ENCODE measurements around the gene JARID2.
A peak's percentile ranks its signal among the peaks of the same experiment; 100 is the strongest.

The JARID2 gene

DNA sequence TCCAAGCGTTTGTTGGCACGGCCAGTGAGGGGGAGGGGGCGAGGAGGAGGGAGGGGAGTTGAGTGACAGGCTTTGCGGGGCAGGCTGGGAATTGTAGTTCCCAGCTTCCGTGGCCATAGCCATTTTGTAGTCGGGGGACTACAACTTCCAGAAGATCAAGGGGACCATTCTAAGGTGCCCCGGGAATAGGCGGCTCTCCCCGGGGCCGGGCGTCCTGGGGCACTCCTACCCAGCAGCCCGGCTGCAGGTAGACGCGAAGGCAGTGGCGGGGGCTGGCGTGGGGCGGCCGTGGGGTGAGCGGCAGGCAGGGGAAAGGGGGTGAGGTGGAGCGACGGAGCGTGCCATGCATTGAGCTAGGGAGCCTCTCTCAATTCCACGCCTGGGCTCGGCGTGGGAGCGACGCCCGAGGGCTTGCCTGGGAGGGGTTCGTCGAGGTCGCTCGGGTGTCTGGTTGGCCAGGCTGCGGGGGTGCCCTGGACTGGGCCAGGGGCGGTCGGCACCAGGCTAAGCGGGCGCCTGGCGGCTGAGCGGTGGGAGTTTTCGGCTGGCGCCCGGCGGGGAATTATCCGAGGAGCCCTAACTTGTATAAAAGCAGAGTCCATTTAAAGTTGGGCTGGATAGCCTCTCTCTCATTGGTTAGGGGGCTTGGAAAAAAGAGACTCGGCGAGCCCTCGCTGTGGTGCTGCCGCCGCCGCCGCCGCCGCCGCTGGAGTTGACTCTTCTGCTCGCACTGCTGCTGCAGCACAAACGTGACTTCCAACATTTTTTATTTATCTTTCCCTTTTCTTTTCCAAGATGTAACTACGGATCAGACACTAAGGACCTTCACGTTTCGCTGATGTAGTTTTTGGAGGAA is at the start of gene JARID2:
TSS of gene JARID2 (plus strand) at position 709 of the 856 bp plus-strand sequence. CDS start 471 bp downstream, outside the sequence.
- DNase-seq, result peak; percentile 95 to 98

- DNase-seq, result no peak
These were observed 45.8 kb upstream of the JARID2 start for GRCh38 chr6:15200087-15200486.

GRCh38 chr6:15205321-15205720 is 40.5 kb upstream of the JARID2 start:
- no peak for DNase-seq

DNA sequence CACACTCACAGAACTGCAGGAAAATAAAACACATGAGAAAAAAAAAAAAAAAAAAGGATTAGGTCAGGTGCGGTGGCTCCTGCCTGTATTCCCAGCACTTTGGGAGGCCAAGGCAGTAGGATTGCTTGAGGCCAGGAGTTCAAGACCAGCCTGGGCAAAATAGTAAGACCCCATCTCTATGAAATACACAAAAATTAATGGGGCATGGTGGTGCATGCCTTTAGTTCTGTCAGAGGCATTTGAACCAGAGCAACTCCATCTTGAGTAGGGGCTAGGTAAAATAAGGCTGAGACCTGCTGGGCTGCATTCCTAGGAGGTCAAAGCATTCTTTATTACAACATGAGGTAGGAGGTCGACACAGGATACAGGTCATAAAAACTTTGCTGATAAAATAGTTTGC is 39.0 kb upstream of the JARID2 start:
- no peak for DNase-seq

GRCh38 chr6:15207923-15208322 is 37.9 kb upstream of the JARID2 start:
- no peak for DNase-seq

- DNase-seq, result no peak
These were observed 31.9 kb upstream of the JARID2 start for GRCh38 chr6:15213838-15214400.

DNA sequence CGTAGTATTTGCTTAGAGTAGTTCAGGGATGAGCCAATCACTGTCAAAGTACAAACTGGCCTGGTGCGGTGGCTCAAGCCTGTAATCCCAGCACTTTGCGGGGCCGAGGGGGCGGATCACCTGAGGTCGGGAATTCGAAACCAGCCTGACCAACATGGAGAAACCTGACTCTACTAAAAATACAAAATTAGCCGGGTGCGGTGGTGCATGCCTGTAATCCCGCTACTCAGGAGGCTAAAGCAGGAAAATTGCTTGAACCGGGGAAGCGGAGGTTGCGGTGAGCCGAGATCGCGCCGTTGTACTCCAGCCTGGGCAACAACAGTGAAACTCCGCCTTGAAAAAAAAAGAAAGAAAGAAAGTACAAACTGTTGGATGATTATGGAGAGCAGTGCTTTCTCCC is 27.5 kb upstream of the JARID2 start:
- no peak for DNase-seq

- DNase-seq, result no peak
These were observed 25.8 kb upstream of the JARID2 start for GRCh38 chr6:15220062-15220461.

DNA sequence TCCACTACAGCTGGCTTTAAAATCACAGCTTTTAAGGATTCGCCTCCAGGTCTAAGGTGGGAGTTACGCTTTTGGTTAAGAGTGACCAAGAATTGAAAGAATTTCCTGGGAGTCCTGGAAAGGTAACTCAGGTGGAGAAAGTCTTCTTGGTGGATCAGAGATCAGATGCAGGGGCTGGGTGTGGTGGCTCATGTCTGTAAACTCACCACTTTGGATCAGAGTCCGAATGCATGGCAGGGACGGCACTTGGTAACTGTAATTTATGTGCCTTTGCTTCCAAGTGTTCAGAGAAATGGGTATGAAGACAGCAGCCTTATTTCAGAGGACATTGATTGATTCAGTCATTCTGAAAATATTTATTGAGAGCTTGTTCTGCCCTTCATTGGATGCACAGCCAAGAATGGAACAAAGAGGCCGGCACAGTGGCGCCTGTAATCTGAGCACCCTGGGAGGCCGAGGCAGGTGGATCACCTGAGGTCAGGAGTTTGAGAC is 18.0 kb upstream of the JARID2 start:
- DNase-seq, result no peak

- no peak for DNase-seq
These were observed 15.0 kb upstream of the JARID2 start for GRCh38 chr6:15230827-15231226.

GRCh38 chr6:15232836-15233510 is 12.9 kb upstream of the JARID2 start:
- DNase-seq, result no peak

DNA sequence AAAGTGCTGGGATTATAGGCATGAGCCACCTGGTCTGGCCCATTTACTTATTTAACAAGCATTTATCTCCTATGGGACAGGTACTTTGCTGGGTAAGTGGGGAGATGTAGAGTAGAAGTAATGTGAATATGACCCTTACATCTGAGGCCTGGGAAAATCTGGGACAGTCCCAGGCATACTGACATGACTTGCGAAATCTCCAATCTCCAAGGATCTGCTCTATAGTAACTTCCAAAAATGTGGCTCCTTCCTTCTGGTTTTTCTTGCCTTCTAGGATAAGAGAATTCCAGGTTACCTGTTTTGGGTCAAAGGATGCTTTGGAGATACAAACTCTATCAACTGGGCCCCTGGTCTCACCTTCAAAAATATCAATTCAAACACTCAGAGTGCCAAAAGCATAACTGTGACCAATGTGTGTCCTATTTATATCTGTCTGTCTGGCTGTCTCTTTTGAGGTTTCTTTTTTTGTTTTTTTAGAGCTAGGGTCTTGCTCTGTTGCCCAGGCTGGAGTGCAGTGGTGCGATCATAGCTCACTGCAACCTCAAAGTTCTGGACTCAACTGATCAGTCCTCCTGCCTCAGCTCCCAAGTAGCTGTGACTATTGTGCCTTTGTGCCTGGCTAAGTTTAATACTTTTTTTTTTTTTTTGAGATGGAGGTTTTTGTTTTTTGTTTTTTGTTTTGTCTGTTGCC is 11.7 kb upstream of the JARID2 start:
- DNase-seq, result no peak

DNA sequence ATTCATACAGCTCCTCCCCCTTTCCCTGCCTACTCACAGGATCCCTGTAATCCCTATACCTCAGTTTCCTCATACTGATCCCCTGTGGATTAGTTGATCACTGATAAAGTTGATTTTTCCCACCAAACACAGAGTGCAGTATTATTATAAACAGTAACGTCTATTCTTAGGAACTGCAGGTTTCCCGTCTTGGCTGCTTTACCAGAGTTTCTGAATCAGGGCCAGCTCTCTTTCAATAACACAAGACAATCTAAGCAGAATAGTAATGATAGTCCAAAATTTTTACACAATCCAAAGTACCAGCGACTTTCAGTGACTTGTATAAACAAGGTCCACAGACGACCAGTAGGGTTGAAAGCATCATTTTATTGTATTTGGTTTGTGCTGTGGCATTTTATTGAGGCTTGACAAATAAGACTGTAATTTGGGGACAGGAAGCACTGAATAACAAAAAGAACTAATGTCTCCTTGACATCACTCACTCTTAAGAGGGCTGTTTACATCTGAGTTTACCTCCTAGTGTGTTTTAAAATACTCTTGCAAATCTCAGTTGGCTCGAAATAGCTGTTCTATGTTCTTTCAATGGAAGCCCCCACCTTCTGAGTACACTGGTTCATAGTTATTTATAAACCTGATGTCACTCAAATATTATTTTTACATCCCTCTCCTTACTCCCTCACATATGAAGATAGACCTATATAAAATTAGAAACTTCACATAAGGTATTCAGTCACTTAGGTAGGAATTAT is 6.1 kb upstream of the JARID2 start:
- DNase-seq, result no peak

GRCh38 chr6:15242503-15242902 is 3.4 kb upstream of the JARID2 start:
- no peak for DNase-seq

GRCh38 chr6:15242937-15243614 is 2.8 kb upstream of the JARID2 start:
- no peak for DNase-seq

- no peak for DNase-seq
These were observed 1.8 kb upstream of the JARID2 start for GRCh38 chr6:15243910-15244619.

DNA sequence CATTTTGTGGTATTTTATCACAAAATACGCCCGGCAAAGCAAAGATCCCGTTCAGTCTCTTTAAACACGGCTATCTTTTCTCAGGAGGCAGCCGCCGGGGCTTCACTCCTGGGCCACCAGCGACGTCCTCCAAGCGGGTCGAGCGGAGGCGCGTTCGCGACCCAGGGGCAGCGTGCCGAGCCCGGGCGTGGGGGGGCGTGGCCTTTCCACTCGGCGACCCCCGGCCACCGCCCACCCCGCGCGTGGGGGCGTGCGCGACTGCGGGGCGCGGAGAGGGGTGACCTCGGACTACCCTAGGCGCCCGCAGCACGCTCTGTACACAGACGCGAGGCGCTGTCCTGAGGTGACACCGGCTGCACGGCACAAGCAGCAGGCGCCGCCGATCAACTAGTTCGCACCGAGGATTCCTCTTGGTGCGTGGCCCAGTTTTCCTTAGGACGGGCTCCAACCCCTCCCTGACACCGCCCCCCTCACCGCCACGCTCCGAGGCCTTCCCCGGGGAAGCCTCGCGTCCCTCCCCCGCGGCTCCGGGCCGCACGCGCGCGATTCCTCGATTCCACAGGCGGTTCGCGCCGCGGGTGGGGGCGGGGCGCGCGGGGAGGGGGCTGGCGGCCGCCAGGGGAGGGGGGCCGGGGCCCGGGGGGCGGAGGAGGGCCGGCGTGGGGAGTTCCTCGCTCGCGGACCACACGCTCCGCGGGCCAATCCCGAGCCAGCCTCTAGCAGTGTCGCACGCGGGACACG is 1.1 kb upstream of the JARID2 start:
- DNase-seq, result peak in 1 of 2 experiments; percentile 84

DNA sequence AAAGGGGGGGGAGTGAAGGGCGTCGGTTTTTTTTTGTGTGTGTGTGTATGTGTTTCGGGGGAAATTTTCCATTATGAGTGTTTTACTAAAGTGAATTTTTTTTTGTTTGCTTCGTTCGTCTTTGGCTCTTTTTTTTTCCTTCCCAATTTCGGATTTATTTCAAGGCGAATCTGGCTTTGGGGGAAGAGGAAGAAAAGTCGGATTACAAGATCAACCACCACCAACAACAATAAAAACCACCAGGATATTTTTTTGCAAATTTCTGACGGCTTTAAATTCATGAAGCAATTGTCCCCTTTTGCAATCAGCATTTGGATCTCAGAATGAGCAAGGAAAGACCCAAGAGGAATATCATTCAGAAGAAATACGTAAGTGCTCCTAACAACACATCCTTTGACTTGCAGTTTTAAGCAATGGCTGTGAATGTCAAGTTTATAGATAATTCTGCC is 372 bp downstream of the JARID2 start:
- DNase-seq, result no peak

- no peak for DNase-seq
These were observed 1.0 kb downstream of the JARID2 start for GRCh38 chr6:15246666-15247499.
